Measurements from ENCODE around the gene RIMKLB. TPM values are rescaled to one million over a fixed set of nuclear protein-coding genes. Genes with fewer than 3 reads are reported as not detected.

The RIMKLB gene
- total RNA-seq, 1 experiment from 2014 or later: 87.7 TPM

- H3K56ac ChIP-seq (ENCODE audit: insufficient read length, low read depth, low read length): no peak overlapping the region
- no peak overlapping the region for H2BK5ac ChIP-seq (ENCODE audit: insufficient read length, low read length)
- H4K91ac ChIP-seq (ENCODE audit: insufficient read length, low read depth, low read length): no peak overlapping the region
- no peaks in the 10 kb centered on the region for H3K79me2 ChIP-seq (ENCODE audit: insufficient read depth, low read length)
- H2BK20ac ChIP-seq (ENCODE audit: low read depth, low read length, poor library complexity, severe bottlenecking): no peak overlapping the region
- no peak overlapping the region for H3K23ac ChIP-seq (ENCODE audit: insufficient read length, low read depth, low read length)
- H3T11ph ChIP-seq (ENCODE audit: low read length): no peak overlapping the region
- no peak overlapping the region for H3K27ac ChIP-seq (ENCODE audit: insufficient read length, low read depth, low read length)
- no peak for DNase-seq
- Mint-ChIP-seq H3K4me3 (no peak overlapping the region), H3K27me3 (ENCODE audit: low read depth) (no peaks in the 10 kb centered on the region; the same call in none of the 2 replicates), H3K9me3 (peaks cover 3% of the 10 kb centered on the region in 2 experiments; a peak in 4 of 5 replicates), H3K36me3 (ENCODE audit: insufficient read depth in 1 of 3, low read depth in 3 of 3) (peaks cover 2 to 8% (median 5%) of the 10 kb centered on the region in 3 experiments; a peak in 6 of 7 replicates), H3K4me1 (no peaks in the 10 kb centered on the region), H3K27ac (no peak overlapping the region)
- H3K14ac ChIP-seq (ENCODE audit: insufficient read depth, low read length): no peak overlapping the region
- no peak overlapping the region for H3K4me2 ChIP-seq (ENCODE audit: insufficient read depth, insufficient read length, low read length)
- no peak for TF ChIP-seq CTCF (conservative IDR thresholded peaks at IDR 0.05)
- H2AK5ac ChIP-seq (ENCODE audit: insufficient read length, low read length): no peak overlapping the region
- no peaks in the 10 kb centered on the region for H3K23me2 ChIP-seq (ENCODE audit: insufficient read length, low read depth, low read length, poor library complexity, severe bottlenecking)
- H2BK120ac ChIP-seq (ENCODE audit: low read depth, low read length, poor library complexity, severe bottlenecking): no peak overlapping the region
- no peaks in the 10 kb centered on the region for H3K27me3 ChIP-seq (ENCODE audit: insufficient read depth, low read length)
- no peak overlapping the region for H4K8ac ChIP-seq (replicated peaks; ENCODE audit: insufficient read length, low read depth, low read length)
- H4K20me1 ChIP-seq (ENCODE audit: control insufficient read depth, insufficient read depth, insufficient read length): no peaks in the 10 kb centered on the region
- H3K9ac ChIP-seq (ENCODE audit: extremely low read depth, insufficient read length, low read length): no peak overlapping the region
- H4K5ac ChIP-seq (ENCODE audit: insufficient read length, low read depth, low read length): no peak overlapping the region
- no peak overlapping the region for H2BK15ac ChIP-seq (ENCODE audit: low read depth, low read length)
- WGBS (ENCODE audit: extremely low coverage, insufficient read length, low lambda C conversion rate): no CpG with 5 or more reads among the region's 4 CpGs
- no peak overlapping the region for H3K4ac ChIP-seq (ENCODE audit: low read depth, low read length)
- no peaks in the 10 kb centered on the region for H3K79me1 ChIP-seq (ENCODE audit: insufficient read depth, low read depth, low read length, poor library complexity, severe bottlenecking)
- no peaks in the 10 kb centered on the region for H3K9me3 ChIP-seq (ENCODE audit: control insufficient read depth, low read depth, low read length)
- H3K18ac ChIP-seq (ENCODE audit: insufficient read length, low read depth, low read length): no peak overlapping the region
- H2AFZ ChIP-seq (ENCODE audit: low read length): no peak overlapping the region
- H3K4me1 ChIP-seq (ENCODE audit: insufficient read depth, low read length): no peaks in the 10 kb centered on the region; the same call in 1 of the 2 replicates
- no peak overlapping the region for H2BK12ac ChIP-seq (ENCODE audit: insufficient read length, low read depth, low read length)
These were observed 32.0 kb upstream of the RIMKLB start for GRCh38 chr12:8665759-8666158.

Measured in H9 (cell line).